IPS-18a (cell line): Measurements from ENCODE around the gene COX11.
A peak's percentile ranks its signal among the peaks of the same experiment; 100 is the strongest.

Experiments
- H3K27ac ChIP-seq: one replicate; pipeline ENCODE4 v1.5.1; 2013; ENCODE audit warnings: low read length
- H3K27me3 ChIP-seq: one replicate; pipeline ENCODE4 v1.6.1; 2013; ENCODE audit warnings: mild to moderate bottlenecking, low read length; ENCODE audit not compliant: control insufficient read depth, insufficient read depth
- H3K36me3 ChIP-seq: one replicate; pipeline ENCODE4 v1.6.1; 2013; ENCODE audit warnings: low read depth, low read length; ENCODE audit not compliant: control insufficient read depth
- H3K4me1 ChIP-seq: one replicate; pipeline ENCODE4 v1.6.1; 2013; ENCODE audit warnings: low read depth, low read length; ENCODE audit not compliant: control insufficient read depth
- H3K4me3 ChIP-seq: one replicate; pipeline ENCODE4 v1.5.1; 2013; ENCODE audit warnings: low read length
- H3K9ac ChIP-seq: one replicate; pipeline ENCODE4 v1.6.1; 2013; ENCODE audit warnings: mild to moderate bottlenecking, low read length, moderate library complexity
- H3K9me3 ChIP-seq: one replicate; pipeline ENCODE4 v1.6.1; 2013; ENCODE audit warnings: low read depth, low read length; ENCODE audit not compliant: control insufficient read depth

COX11 gene

DNA sequence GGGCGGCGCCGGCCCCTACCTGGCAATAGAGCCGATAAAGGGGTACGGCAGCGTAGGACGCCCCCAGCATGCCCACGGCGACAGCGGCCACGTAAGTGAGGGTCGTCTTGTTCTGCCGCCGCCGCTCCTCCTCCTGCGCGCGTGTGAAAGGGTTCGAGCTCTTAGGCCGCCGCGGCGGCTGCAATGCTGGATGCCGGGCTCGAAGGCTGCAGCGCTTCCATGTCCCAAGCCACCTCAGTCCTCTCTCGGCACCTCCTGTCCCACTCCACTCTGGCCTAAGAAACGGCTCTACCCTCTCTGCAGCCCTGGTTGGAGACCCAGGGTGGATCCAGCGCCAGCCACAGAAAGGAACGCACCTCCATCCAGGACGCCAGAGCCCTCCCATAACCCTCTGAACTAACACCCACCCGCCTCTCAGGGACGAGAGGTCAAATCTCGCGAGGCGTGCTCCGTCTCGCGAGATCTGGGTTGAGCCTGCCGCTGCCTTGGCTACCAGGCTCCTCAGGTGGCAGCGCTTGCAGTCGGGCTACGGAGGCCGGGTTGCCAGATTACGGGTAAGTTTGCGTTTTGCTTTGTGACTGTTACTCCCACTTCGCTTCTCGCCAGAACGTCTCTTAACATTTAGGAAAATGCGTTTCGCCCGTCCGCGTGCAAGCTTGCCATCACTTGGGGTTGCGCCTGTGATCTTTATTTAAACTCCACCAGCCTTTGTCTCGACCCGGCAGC, at the start of gene COX11, which contains the start of gene STXBP4:
TSS of gene COX11 (minus strand) at position 393 of the 726 bp plus-strand sequence. CDS start at position 385, 8 bp downstream.
TSS of gene STXBP4 (plus strand) at position 504 of the 726 bp plus-strand sequence. CDS start 17,455 bp downstream, outside the sequence.
- peaks cover 10% of the 10 kb centered on the region for H3K4me1 ChIP-seq
- H3K27ac ChIP-seq = peak within 1 kb of the TSS; percentile 67
- peak within 1 kb of the TSS; percentile 80 for H3K4me3 ChIP-seq
- H3K9ac ChIP-seq = peak within 1 kb of the TSS; percentile 90
- no peaks in the 10 kb centered on the region for H3K9me3 ChIP-seq
- peaks cover 20% of the 10 kb centered on the region for H3K36me3 ChIP-seq
- H3K27me3 ChIP-seq = no peaks in the 10 kb centered on the region

- H3K27ac ChIP-seq = no peak overlapping the region
- peaks cover 2% of the 10 kb centered on the region for H3K4me1 ChIP-seq
- no peak overlapping the region for H3K9ac ChIP-seq
- H3K36me3 ChIP-seq = peaks cover 5% of the 10 kb centered on the region
- no peak overlapping the region for H3K4me3 ChIP-seq
- no peaks in the 10 kb centered on the region for H3K9me3 ChIP-seq
- H3K27me3 ChIP-seq = no peaks in the 10 kb centered on the region
These were observed 37.1 kb upstream of the COX11 start for GRCh38 chr17:55005520-55005919.

DNA sequence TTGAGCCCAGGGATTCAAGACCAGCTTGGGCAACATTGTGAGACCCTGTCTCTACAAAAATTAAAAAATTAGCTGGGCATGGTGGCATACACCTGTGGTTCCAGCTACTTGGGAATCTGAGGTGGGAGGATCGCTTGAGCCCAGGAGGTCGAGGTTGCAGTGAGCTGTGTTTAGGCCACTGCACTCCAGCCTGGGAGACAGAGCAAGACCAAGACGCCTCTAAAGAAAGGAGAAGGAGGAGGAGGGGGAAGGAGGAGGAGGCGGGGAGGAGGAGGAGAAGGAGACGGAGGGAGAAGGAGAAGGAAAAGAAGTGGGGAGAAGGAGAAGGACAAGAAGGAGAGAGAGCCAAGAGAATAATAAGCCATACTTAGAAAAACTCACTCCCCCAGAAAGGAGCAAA, 36.0 kb upstream of the COX11 start:
- Histone ChIP-seq H3K27ac (no peak overlapping the region), H3K9me3 (no peaks in the 10 kb centered on the region), H3K4me1 (peaks cover 2% of the 10 kb centered on the region), H3K36me3 (peaks cover 8% of the 10 kb centered on the region), H3K27me3 (no peaks in the 10 kb centered on the region), H3K4me3 (no peak overlapping the region), H3K9ac (no peak overlapping the region)

- H3K9me3 ChIP-seq = no peaks in the 10 kb centered on the region
- H3K27ac ChIP-seq = no peak overlapping the region
- H3K27me3 ChIP-seq = no peaks in the 10 kb centered on the region
- no peak overlapping the region for H3K4me3 ChIP-seq
- peaks cover 8% of the 10 kb centered on the region for H3K36me3 ChIP-seq
- H3K4me1 ChIP-seq = peaks cover 2% of the 10 kb centered on the region
- H3K9ac ChIP-seq = no peak overlapping the region
These were observed 34.0 kb upstream of the COX11 start for GRCh38 chr17:55002458-55002857.

- no peak overlapping the region for H3K4me3 ChIP-seq
These were observed 28.0 kb upstream of the COX11 start for GRCh38 chr17:54996441-54996840.

GRCh38 chr17:54992797-54993639, 24.6 kb upstream of the COX11 start:
- Histone ChIP-seq H3K27ac (no peak overlapping the region), H3K36me3 (peaks cover 5% of the 10 kb centered on the region), H3K9me3 (no peaks in the 10 kb centered on the region), H3K9ac (no peak overlapping the region), H3K4me1 (no peaks in the 10 kb centered on the region), H3K4me3 (no peak overlapping the region), H3K27me3 (no peaks in the 10 kb centered on the region)

More at GRCh38 chr17:54996441-54996840, 28.0 kb upstream of the COX11 start:
- Histone ChIP-seq H3K9ac (no peak overlapping the region), H3K36me3 (peaks cover 13% of the 10 kb centered on the region), H3K4me1 (no peaks in the 10 kb centered on the region), H3K27me3 (no peaks in the 10 kb centered on the region), H3K27ac (no peak overlapping the region), H3K9me3 (no peaks in the 10 kb centered on the region)

GRCh38 chr17:54991567-54991966, 23.1 kb upstream of the COX11 start:
- Histone ChIP-seq H3K27me3 (no peaks in the 10 kb centered on the region), H3K27ac (no peak overlapping the region), H3K4me3 (no peak overlapping the region), H3K9ac (no peak overlapping the region), H3K36me3 (peaks cover 8% of the 10 kb centered on the region), H3K4me1 (no peaks in the 10 kb centered on the region), H3K9me3 (no peaks in the 10 kb centered on the region)

GRCh38 chr17:54990118-54990517, 21.7 kb upstream of the COX11 start:
- H3K4me1 ChIP-seq = no peaks in the 10 kb centered on the region
- H3K27ac ChIP-seq = no peak overlapping the region
- no peak overlapping the region for H3K9ac ChIP-seq
- no peaks in the 10 kb centered on the region for H3K9me3 ChIP-seq
- no peak overlapping the region for H3K4me3 ChIP-seq
- peaks cover 8% of the 10 kb centered on the region for H3K36me3 ChIP-seq
- H3K27me3 ChIP-seq = no peaks in the 10 kb centered on the region

DNA sequence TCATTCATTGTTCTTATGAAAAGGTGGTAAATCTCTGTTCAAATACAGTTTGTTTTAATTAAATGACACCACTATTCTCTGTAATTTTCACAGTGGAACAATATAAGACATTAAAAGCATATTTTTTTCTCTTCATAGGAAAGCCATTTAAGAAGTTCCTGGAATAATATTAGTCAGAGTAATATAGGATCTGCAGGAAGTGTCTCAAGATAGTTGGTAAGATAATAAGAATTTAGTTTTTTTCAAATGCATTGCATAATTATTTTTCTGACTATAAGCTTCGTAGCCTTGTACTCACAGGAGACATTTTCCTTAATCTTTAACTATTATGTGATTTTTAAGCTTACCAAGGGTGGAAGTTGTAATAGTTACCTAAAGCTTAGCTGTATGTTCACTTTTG, 17.0 kb upstream of the COX11 start:
- peaks cover 3% of the 10 kb centered on the region for H3K36me3 ChIP-seq
- no peaks in the 10 kb centered on the region for H3K4me1 ChIP-seq
- no peak overlapping the region for H3K27ac ChIP-seq
- H3K27me3 ChIP-seq = no peaks in the 10 kb centered on the region
- H3K9me3 ChIP-seq = peaks cover 2% of the 10 kb centered on the region
- H3K4me3 ChIP-seq = no peak overlapping the region
- H3K9ac ChIP-seq = no peak overlapping the region

DNA sequence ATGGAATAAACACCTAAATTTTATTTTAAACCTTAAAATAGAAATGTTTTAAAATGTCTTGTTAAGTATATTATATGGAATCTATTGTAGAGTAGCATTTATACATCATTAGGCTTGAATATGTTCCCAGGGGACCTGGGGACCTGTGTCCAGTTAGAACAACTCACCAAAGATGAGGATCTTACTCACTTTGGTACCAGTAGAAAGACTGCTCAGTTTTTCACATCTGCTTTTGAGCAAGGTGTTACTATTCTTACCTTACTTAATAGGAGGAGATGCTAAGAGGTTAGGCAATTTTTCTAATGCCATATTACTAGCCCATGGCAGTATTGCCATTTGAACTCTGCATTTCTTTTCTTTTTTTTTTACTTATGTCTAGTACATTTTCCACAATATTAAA, 14.8 kb upstream of the COX11 start:
- Histone ChIP-seq H3K9ac (no peak overlapping the region), H3K4me3 (no peak overlapping the region), H3K36me3 (peaks cover 3% of the 10 kb centered on the region), H3K9me3 (peaks cover 5% of the 10 kb centered on the region), H3K27me3 (no peaks in the 10 kb centered on the region), H3K4me1 (no peaks in the 10 kb centered on the region), H3K27ac (no peak overlapping the region)

GRCh38 chr17:54982399-54982798, 13.9 kb upstream of the COX11 start:
- no peak overlapping the region for H3K4me3 ChIP-seq
- no peak overlapping the region for H3K9ac ChIP-seq
- H3K27me3 ChIP-seq = no peaks in the 10 kb centered on the region
- H3K36me3 ChIP-seq = peaks cover 1% of the 10 kb centered on the region
- no peak overlapping the region for H3K27ac ChIP-seq
- no peaks in the 10 kb centered on the region for H3K4me1 ChIP-seq
- H3K9me3 ChIP-seq = peaks cover 5% of the 10 kb centered on the region
